IMR-90 (cell line): ENCODE measurements around the gene CRB1. TPM values are rescaled to one million over a fixed set of nuclear protein-coding genes. Genes with fewer than 3 reads are reported as not detected.

Experiments
- ATAC-seq: fragments of 200-7000 bp; cut with Tn5 transposase; 2 replicates; pipeline ENCODE4 v1.9.1; 2020; ENCODE audit warnings: low read depth, mild to moderate bottlenecking, moderate library complexity
- BruUV-seq: library from RNA; stranded (reverse); fragments of 400-500 nt; replicated peaks from 2 replicates; lab custom pipeline; 2021; lab: Mats Ljungman, UMichigan
- CTCF ChIA-PET: fragments of 300-600 bp; formaldehyde crosslinking; extraction: SDS; loops from one replicate; lab custom pipeline; 2021; ENCODE audit warnings: antibody characterized with exemption; lab: Yijun Ruan, JAX
- POLR2A ChIA-PET: fragments of 300-600 bp; sonication (Branson Sonifier 250); formaldehyde crosslinking; loops from one replicate; lab custom pipeline; 2022; ENCODE audit warnings: antibody characterized with exemption; ENCODE audit not compliant: unreplicated experiment; lab: Charles Lee
- DNase-seq: peaks from one replicate; pipeline ENCODE4 v3.0.0; 2013
- H2AFZ ChIP-seq: replicated peaks from 2 replicates; pipeline ENCODE3; 2013; ENCODE audit warnings: low read length, mild to moderate bottlenecking; ENCODE audit not compliant: poor library complexity
- H2AK5ac ChIP-seq: 2 replicates; pipeline ENCODE4 v1.6.1; 2013; ENCODE audit warnings: low read depth, low read length, inconsistent platforms
- H2AK9ac ChIP-seq: replicated peaks from 2 replicates; pipeline ENCODE3; 2013; ENCODE audit warnings: mild to moderate bottlenecking, low read depth, low read length, moderate library complexity; ENCODE audit not compliant: poor library complexity
- H2BK120ac ChIP-seq: 2 replicates; pipeline ENCODE4 v1.6.1; 2013; ENCODE audit warnings: low read depth, low read length, inconsistent platforms
- H2BK15ac ChIP-seq: 3 replicates; pipeline ENCODE4 v1.6.1; 2013; ENCODE audit warnings: low read depth, low read length, inconsistent platforms
- H2BK20ac ChIP-seq: 2 replicates; pipeline ENCODE4 v1.6.1; 2013; ENCODE audit warnings: low read depth, mild to moderate bottlenecking, inconsistent platforms, low read length, moderate library complexity
- H2BK5ac ChIP-seq: 2 replicates; pipeline ENCODE4 v1.6.1; 2013; ENCODE audit warnings: mild to moderate bottlenecking, low read depth, low read length, inconsistent platforms; ENCODE audit not compliant: poor library complexity, severe bottlenecking
- H3K14ac ChIP-seq: replicated peaks from 2 replicates; pipeline ENCODE4 v1.6.1; 2013; ENCODE audit warnings: low read depth, low read length, inconsistent platforms
- H3K18ac ChIP-seq: 2 replicates; pipeline ENCODE4 v1.6.1; 2013; ENCODE audit warnings: low read depth, low read length, control low read depth
- H3K23ac ChIP-seq: 2 replicates; pipeline ENCODE4 v1.6.1; 2013; ENCODE audit warnings: low read depth, low read length, inconsistent platforms
- H3K27ac ChIP-seq: 2 replicates; pipeline ENCODE4 v1.5.1; 2013; ENCODE audit warnings: mild to moderate bottlenecking, control low read depth, low read length; ENCODE audit not compliant: insufficient read depth
- H3K27me3 ChIP-seq: 2 replicates; pipeline ENCODE4 v1.6.1; 2013; ENCODE audit warnings: low read length; ENCODE audit not compliant: control insufficient read depth, insufficient read depth
- H3K36me3 ChIP-seq: 2 replicates; pipeline ENCODE4 v1.6.1; 2013; ENCODE audit warnings: low read length, mixed read lengths; ENCODE audit not compliant: control insufficient read depth, insufficient read depth
- H3K4ac ChIP-seq: 2 replicates; pipeline ENCODE4 v1.6.1; 2013; ENCODE audit warnings: low read depth, low read length, inconsistent platforms
- H3K4me1 ChIP-seq: 2 replicates; pipeline ENCODE4 v1.6.1; 2013; ENCODE audit warnings: low read length, mixed read lengths; ENCODE audit not compliant: control insufficient read depth, insufficient read depth
- H3K4me2 ChIP-seq: 2 replicates; pipeline ENCODE4 v1.6.1; 2013; ENCODE audit warnings: low read depth, mild to moderate bottlenecking, control low read depth, low read length, moderate library complexity
- H3K4me3 ChIP-seq: 2 replicates; pipeline ENCODE4 v1.5.1; 2013; ENCODE audit warnings: low read depth, mild to moderate bottlenecking, control low read depth, low read length, moderate library complexity; ENCODE audit not compliant: insufficient read depth
- H3K56ac ChIP-seq: 2 replicates; pipeline ENCODE4 v1.6.1; 2013; ENCODE audit warnings: low read length, inconsistent platforms; ENCODE audit not compliant: insufficient read depth; ENCODE audit errors: extremely low read depth
- H3K79me1 ChIP-seq, 2 experiments: 2 replicates each; pipeline ENCODE4 v1.6.1; 2013; ENCODE audit warnings: low read length in 2 of 2, inconsistent platforms in 1 of 2, low read depth in 1 of 2
- H3K9ac ChIP-seq: 2 replicates; pipeline ENCODE4 v1.6.1; 2013; ENCODE audit warnings: low read depth, low read length, control low read depth
- H3K9me1 ChIP-seq: 2 replicates; pipeline ENCODE4 v1.6.1; 2013; ENCODE audit warnings: low read length, inconsistent platforms; ENCODE audit not compliant: insufficient read depth
- H3K9me3 ChIP-seq: 2 replicates; pipeline ENCODE4 v1.6.1; 2013; ENCODE audit warnings: low read length; ENCODE audit not compliant: control insufficient read depth, insufficient read depth
- H4K20me1 ChIP-seq: 2 replicates; pipeline ENCODE4 v1.6.1; 2013; ENCODE audit warnings: low read length, inconsistent platforms; ENCODE audit not compliant: insufficient read depth
- H4K5ac ChIP-seq: 2 replicates; pipeline ENCODE4 v1.6.1; 2013; ENCODE audit warnings: mild to moderate bottlenecking, low read depth, low read length, control low read depth
- H4K8ac ChIP-seq, 2 experiments: 2 replicates each; pipeline ENCODE4 v1.6.1; 2013; ENCODE audit warnings: low read depth in 2 of 2, low read length in 2 of 2, control low read depth in 1 of 2, inconsistent platforms in 1 of 2
- H4K91ac ChIP-seq: 2 replicates; pipeline ENCODE4 v1.6.1; 2013; ENCODE audit warnings: low read depth, low read length, inconsistent platforms; ENCODE audit not compliant: insufficient read depth
- BHLHE40 ChIP-seq: fragments of 150-350 bp; IDR thresholded peaks from 2 replicates; pipeline ENCODE4 v1.6.1; 2016; ENCODE audit warnings: mild to moderate bottlenecking, low read depth, low read length
- CEBPB ChIP-seq: IDR thresholded peaks from 2 replicates; pipeline ENCODE4 v1.6.1; 2012; ENCODE audit warnings: low read depth, low read length, improper control_type of control experiment
- CHD1 ChIP-seq: IDR thresholded peaks from 2 replicates; pipeline ENCODE4 v1.6.1; 2012; ENCODE audit warnings: low read depth, low read length, improper control_type of control experiment
- FOS ChIP-seq: fragments of 150-350 bp; IDR thresholded peaks from 2 replicates; pipeline ENCODE4 v1.6.1; 2016; ENCODE audit warnings: low read depth, low read length
- MAFK ChIP-seq: IDR thresholded peaks from 2 replicates; pipeline ENCODE4 v1.6.1; 2012; ENCODE audit warnings: low read depth, low read length, improper control_type of control experiment
- MAZ ChIP-seq: IDR thresholded peaks from 2 replicates; pipeline ENCODE4 v1.6.1; 2012; ENCODE audit warnings: low read depth, mild to moderate bottlenecking, low read length, improper control_type of control experiment, moderate library complexity, borderline replicate concordance
- MXI1 ChIP-seq: IDR thresholded peaks from 2 replicates; pipeline ENCODE4 v1.6.1; 2012; ENCODE audit warnings: low read depth, mild to moderate bottlenecking, low read length, moderate library complexity, borderline replicate concordance
- NFE2L2 ChIP-seq: fragments of 150-350 bp; IDR thresholded peaks from 2 replicates; pipeline ENCODE4 v1.6.1; 2016; ENCODE audit warnings: low read depth, mild to moderate bottlenecking, low read length
- POLR2A ChIP-seq: IDR thresholded peaks from 2 replicates; pipeline ENCODE4 v1.6.1; 2012; ENCODE audit warnings: mild to moderate bottlenecking, low read depth, low read length
- RAD21 ChIP-seq: IDR thresholded peaks from 2 replicates; pipeline ENCODE4 v1.6.1; 2012; ENCODE audit warnings: low read length, improper control_type of control experiment
- RCOR1 ChIP-seq: IDR thresholded peaks from 2 replicates; pipeline ENCODE4 v1.6.1; 2012; ENCODE audit warnings: mild to moderate bottlenecking, low read length, improper control_type of control experiment; ENCODE audit not compliant: insufficient replicate concordance
- RFX5 ChIP-seq: IDR thresholded peaks from 2 replicates; pipeline ENCODE4 v1.8.0; 2012; ENCODE audit warnings: low read depth, mild to moderate bottlenecking, low read length, moderate library complexity
- SMC3 ChIP-seq: fragments of 150-350 bp; IDR thresholded peaks from 2 replicates; pipeline ENCODE4 v1.6.1; 2016; ENCODE audit warnings: low read depth, mild to moderate bottlenecking, antibody characterized with exemption, low read length, moderate library complexity
- WGBS, 2 experiments: methylation state at CpG; one replicate each; pipeline versions ENCODE4 v1.1.5 to v1.1.7; 2013; ENCODE audit warnings: missing lambda C conversion rate in 2 of 2; ENCODE audit not compliant: insufficient read length in 1 of 2; ENCODE audit errors: extremely low coverage in 2 of 2; 5-methylcytosine and 5-hydroxymethylcytosine counted together
- dilution Hi-C: fragments of 300-500 bp; cut with HindIII; formaldehyde crosslinking; loops from one replicate; pipeline ENCODE4 v1.14.3; 2018; ENCODE audit warnings: low sequenced_read_pairs; ENCODE audit not compliant: unreplicated experiment
- in situ Hi-C: fragments of 300-500 bp; cut with MboI; formaldehyde crosslinking; loops from 3 replicates; pipeline ENCODE4 v1.14.3; 2019; ENCODE audit warnings: low sequenced_read_pairs, inconsistent platforms, mixed read lengths
- intact Hi-C: fragments of 100-400 bp; cut with micrococcal nuclease; formaldehyde crosslinking; loops from 2 replicates; pipeline ENCODE4 v1.10.0; 2022
- polyA plus RNA-seq, 3 experiments: library from polyadenylated mRNA; depleted of rRNA; stranded (reverse); fragments of >200 nt; gene quantifications; 2 replicates each; pipeline ENCODE4 v1.2.3, GENCODE V29; 2012; ENCODE audit warnings: low replicate concordance in 1 of 3
- total RNA-seq: library from RNA; depleted of rRNA; stranded (reverse); fragments of >200 nt; gene quantifications from 2 replicates; pipeline ENCODE4 v1.2.3, GENCODE V29; 2012
- TF ChIP-seq, protein P1 (sequence below): fragments of 150-350 bp; IDR thresholded peaks from 2 replicates; pipeline ENCODE4 v1.6.1; 2017; ENCODE audit warnings: mild to moderate bottlenecking, antibody characterized with exemption, low read length, low read depth
- TF ChIP-seq, protein P2 (sequence below): fragments of 150-350 bp; IDR thresholded peaks from 2 replicates; pipeline ENCODE4 v1.6.1; 2016; ENCODE audit warnings: low read depth, mild to moderate bottlenecking, low read length, moderate library complexity, borderline replicate concordance
- TF ChIP-seq, protein P3 (sequence below): conservative IDR thresholded peaks from 2 replicates; pipeline ENCODE4 v1.5.1; 2012; ENCODE audit warnings: mild to moderate bottlenecking, low read depth, low read length, improper control_type of control experiment

The CRB1 gene
- total and polyA plus RNA-seq, 2 of the 4 experiments (the other 2 are of a cell fraction) = not detected

DNA sequence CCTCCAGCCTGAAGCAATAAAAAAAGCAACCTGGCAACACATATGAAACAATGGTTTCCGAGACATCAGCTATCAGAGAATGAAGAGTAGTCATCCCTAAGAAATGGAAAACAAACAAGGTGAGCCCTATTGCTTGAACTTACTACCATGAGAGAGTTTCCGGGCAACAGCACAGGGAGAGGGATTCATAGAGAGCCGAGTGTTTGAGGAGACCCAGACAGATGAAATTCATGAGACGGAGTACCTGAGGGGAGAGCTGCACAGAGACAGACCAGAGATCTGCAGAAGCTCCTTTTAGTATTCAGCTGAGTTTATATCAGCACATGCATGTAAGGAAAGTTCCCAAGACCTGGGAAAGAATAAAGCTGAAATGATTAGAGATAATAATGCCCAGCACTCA is 19.8 kb downstream of the CRB1 start:
- Histone ChIP-seq H3K56ac (no peak overlapping the region), H2AK9ac (no peak overlapping the region), H3K4me2 (no peak overlapping the region), H2BK120ac (no peak overlapping the region), H3K18ac (no peak overlapping the region), H3K9me1 (no peaks in the 10 kb centered on the region), H3K4ac (no peak overlapping the region), H2BK15ac (no peak overlapping the region), H2AFZ (no peak overlapping the region), H4K5ac (no peak overlapping the region), H3K9me3 (no peaks in the 10 kb centered on the region), H3K4me1 (no peaks in the 10 kb centered on the region), H3K27me3 (no peaks in the 10 kb centered on the region), H3K79me1 (no peaks in the 10 kb centered on the region), H3K4me3 (no peak overlapping the region), H3K14ac (no peak overlapping the region), H4K91ac (no peak overlapping the region), H2BK20ac (no peak overlapping the region), H3K27ac (no peak overlapping the region), H2AK5ac (no peak overlapping the region), H3K9ac (no peak overlapping the region), H4K20me1 (no peaks in the 10 kb centered on the region), H2BK5ac (no peak overlapping the region), H3K36me3 (no peaks in the 10 kb centered on the region), H4K8ac (no peak overlapping the region), H3K23ac (no peak overlapping the region)
- dilution Hi-C loops (no loop called here), intact Hi-C loops (no loop called here), in situ Hi-C loops (no loop called here)
- WGBS, 2 experiments = no CpG with 5 or more reads among the region's 4 CpGs
- TF ChIP-seq MAZ = no peak
- TF ChIP-seq SMC3 = no peak
- no peak for TF ChIP-seq CEBPB
- no peak for TF ChIP-seq RFX5
- TF ChIP-seq BHLHE40 = no peak
- TF ChIP-seq, protein P1, sequence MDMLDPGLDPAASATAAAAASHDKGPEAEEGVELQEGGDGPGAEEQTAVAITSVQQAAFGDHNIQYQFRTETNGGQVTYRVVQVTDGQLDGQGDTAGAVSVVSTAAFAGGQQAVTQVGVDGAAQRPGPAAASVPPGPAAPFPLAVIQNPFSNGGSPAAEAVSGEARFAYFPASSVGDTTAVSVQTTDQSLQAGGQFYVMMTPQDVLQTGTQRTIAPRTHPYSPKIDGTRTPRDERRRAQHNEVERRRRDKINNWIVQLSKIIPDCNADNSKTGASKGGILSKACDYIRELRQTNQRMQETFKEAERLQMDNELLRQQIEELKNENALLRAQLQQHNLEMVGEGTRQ = no peak
- no peak for TF ChIP-seq FOS
- no peak for TF ChIP-seq RCOR1
- no peak for TF ChIP-seq MAFK
- TF ChIP-seq MXI1 = no peak
- no peak for TF ChIP-seq NFE2L2
- no peak for TF ChIP-seq CHD1
- no peak for TF ChIP-seq POLR2A
- TF ChIP-seq RAD21 = no peak
- TF ChIP-seq, protein P2, sequence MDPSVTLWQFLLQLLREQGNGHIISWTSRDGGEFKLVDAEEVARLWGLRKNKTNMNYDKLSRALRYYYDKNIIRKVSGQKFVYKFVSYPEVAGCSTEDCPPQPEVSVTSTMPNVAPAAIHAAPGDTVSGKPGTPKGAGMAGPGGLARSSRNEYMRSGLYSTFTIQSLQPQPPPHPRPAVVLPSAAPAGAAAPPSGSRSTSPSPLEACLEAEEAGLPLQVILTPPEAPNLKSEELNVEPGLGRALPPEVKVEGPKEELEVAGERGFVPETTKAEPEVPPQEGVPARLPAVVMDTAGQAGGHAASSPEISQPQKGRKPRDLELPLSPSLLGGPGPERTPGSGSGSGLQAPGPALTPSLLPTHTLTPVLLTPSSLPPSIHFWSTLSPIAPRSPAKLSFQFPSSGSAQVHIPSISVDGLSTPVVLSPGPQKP = no peak
- TF ChIP-seq, protein P3, sequence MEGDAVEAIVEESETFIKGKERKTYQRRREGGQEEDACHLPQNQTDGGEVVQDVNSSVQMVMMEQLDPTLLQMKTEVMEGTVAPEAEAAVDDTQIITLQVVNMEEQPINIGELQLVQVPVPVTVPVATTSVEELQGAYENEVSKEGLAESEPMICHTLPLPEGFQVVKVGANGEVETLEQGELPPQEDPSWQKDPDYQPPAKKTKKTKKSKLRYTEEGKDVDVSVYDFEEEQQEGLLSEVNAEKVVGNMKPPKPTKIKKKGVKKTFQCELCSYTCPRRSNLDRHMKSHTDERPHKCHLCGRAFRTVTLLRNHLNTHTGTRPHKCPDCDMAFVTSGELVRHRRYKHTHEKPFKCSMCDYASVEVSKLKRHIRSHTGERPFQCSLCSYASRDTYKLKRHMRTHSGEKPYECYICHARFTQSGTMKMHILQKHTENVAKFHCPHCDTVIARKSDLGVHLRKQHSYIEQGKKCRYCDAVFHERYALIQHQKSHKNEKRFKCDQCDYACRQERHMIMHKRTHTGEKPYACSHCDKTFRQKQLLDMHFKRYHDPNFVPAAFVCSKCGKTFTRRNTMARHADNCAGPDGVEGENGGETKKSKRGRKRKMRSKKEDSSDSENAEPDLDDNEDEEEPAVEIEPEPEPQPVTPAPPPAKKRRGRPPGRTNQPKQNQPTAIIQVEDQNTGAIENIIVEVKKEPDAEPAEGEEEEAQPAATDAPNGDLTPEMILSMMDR = no peak
- ChIA-PET POLR2A (no interaction called here), CTCF (no interaction called here)
- no TSS peak for BruUV-seq
- ATAC-seq = no peak
- no peak for DNase-seq
